BLaER1 treated with 17β-estradiol and CSF1 and Interleukin-3, amounts not matched to agents 10 nM and 100 nM (cell line): ENCODE results near the gene KRT83.
"Not testable (repeated sequence)": the region's sequence is repeated elsewhere in the genome, so short reads cannot be mapped to it uniquely, and the experiment has no call there.

Experiments used
- H3K27ac ChIP-seq, 11 experiments: shearing (Covaris generic); formaldehyde crosslinking; 2 replicates each; pipeline ENCODE4 v1.8.1; 2022
- H3K27me3 ChIP-seq, 11 experiments: shearing (Covaris generic); formaldehyde crosslinking; 2 replicates each; pipeline ENCODE4 v1.8.1; 2022
- H3K36me3 ChIP-seq, 11 experiments: shearing (Covaris generic); formaldehyde crosslinking; 2 replicates each; pipeline ENCODE4 v1.8.1; 2022
- H3K4me1 ChIP-seq, 10 experiments: shearing (Covaris generic); formaldehyde crosslinking; 2 replicates each; pipeline ENCODE4 v1.8.1; 2022
- H3K4me2 ChIP-seq, 11 experiments: shearing (Covaris generic); formaldehyde crosslinking; 2 replicates each; pipeline ENCODE4 v1.8.1; 2022
- H3K4me3 ChIP-seq, 10 experiments: shearing (Covaris generic); formaldehyde crosslinking; 2 replicates each; pipeline ENCODE4 v1.8.1; 2022
- H3K9ac ChIP-seq, 11 experiments: shearing (Covaris generic); formaldehyde crosslinking; 2 replicates each; pipeline ENCODE4 v1.8.1; 2022
- H3K9me3 ChIP-seq, 11 experiments: shearing (Covaris generic); formaldehyde crosslinking; replicated peaks in 1 of 11; 2 replicates each; pipeline ENCODE4 v1.8.1; 2022
- H4K20me1 ChIP-seq, 11 experiments: shearing (Covaris generic); formaldehyde crosslinking; 2 replicates each; pipeline ENCODE4 v1.8.1; 2022
- Cebpa-rat ChIP-seq, 11 experiments: shearing (Covaris generic); IDR thresholded peaks; 2 replicates each; pipeline ENCODE4 v1.8.1; 2022

KRT83 gene

DNA sequence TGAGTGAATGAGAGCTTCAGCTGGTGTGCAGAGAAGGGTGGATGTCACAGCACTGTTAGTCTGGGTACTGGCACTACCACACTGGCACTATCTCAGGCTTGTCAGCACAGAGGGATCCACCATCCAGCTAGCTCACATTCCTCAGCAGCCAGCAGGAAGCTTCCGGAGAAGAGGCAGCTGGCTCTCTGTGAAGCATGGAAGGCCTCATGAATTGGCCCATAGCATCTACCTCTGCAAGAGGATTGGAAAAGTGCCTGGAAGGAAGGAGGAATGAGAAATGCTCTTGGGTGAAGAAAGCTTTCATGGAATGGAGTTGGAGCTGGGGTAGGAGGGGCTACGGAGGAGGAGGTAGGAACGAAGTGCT, 9.9 kb downstream of the KRT83 start:
- peaks cover 0 to 4% (median 0%) of the 10 kb centered on the region in 10 experiments; a peak in 2 of 20 replicates for H3K4me1 ChIP-seq
- H3K4me3 ChIP-seq: no peak overlapping the region
- H3K27me3 ChIP-seq: peaks cover 38 to 48% (median 43%) of the 10 kb centered on the region in 11 experiments
- H3K9me3 ChIP-seq: peaks cover 0 to 8% (median 0%) of the 10 kb centered on the region in 11 experiments; a peak in 1 of 22 replicates
- H3K9ac ChIP-seq: no peak overlapping the region
- no peak overlapping the region for H3K27ac ChIP-seq
- H4K20me1 ChIP-seq: no peaks in the 10 kb centered on the region
- no peaks in the 10 kb centered on the region for H3K36me3 ChIP-seq
- TF ChIP-seq Cebpa-rat (IDR thresholded peaks at IDR 0.05): no peak
- no peak overlapping the region for H3K4me2 ChIP-seq

DNA sequence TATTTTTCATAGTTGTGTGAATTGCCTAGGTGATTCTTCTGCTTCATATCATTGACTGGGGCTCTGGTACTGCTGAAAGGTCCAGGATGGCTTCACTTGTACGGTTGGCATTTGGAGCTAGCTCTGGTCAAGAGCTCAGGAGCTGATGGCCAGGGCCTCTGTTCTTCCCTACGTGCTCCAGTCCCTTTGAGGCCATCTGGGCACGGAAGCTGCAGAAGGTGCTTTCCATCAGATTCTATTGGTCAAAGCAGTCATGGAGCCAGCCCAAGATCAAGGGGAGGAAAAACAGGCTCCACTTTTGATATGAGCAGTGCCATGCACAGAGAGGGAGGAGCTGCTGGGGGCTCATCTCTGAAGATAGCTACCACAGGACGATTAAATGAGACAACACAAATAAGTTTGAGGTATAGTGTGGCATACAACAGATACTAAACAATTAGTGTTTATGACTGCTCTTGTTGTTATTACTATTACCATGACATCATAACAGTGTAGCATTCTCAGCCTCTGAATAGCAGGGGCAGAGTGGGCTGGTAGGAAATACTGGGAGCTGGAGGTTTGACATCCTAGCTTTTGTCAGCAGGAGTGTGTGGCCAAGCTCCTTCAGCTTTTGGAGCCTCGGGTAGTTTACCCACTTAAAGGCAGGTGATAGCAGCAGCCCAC, 10.4 kb downstream of the KRT83 start:
- no peak overlapping the region for H3K9ac ChIP-seq
- H3K4me2 ChIP-seq: no peak overlapping the region
- H4K20me1 ChIP-seq: no peaks in the 10 kb centered on the region
- peaks cover 0 to 9% (median 2%) of the 10 kb centered on the region in 10 experiments; a peak in 14 of 20 replicates for H3K4me1 ChIP-seq
- no peaks in the 10 kb centered on the region for H3K36me3 ChIP-seq
- TF ChIP-seq Cebpa-rat (IDR thresholded peaks at IDR 0.05): no peak
- H3K9me3 ChIP-seq: peaks cover 0 to 8% (median 0%) of the 10 kb centered on the region in 11 experiments; a peak in 1 of 22 replicates
- no peak overlapping the region for H3K27ac ChIP-seq
- peaks cover 38 to 49% (median 43%) of the 10 kb centered on the region in 11 experiments for H3K27me3 ChIP-seq
- no peak overlapping the region for H3K4me3 ChIP-seq

DNA sequence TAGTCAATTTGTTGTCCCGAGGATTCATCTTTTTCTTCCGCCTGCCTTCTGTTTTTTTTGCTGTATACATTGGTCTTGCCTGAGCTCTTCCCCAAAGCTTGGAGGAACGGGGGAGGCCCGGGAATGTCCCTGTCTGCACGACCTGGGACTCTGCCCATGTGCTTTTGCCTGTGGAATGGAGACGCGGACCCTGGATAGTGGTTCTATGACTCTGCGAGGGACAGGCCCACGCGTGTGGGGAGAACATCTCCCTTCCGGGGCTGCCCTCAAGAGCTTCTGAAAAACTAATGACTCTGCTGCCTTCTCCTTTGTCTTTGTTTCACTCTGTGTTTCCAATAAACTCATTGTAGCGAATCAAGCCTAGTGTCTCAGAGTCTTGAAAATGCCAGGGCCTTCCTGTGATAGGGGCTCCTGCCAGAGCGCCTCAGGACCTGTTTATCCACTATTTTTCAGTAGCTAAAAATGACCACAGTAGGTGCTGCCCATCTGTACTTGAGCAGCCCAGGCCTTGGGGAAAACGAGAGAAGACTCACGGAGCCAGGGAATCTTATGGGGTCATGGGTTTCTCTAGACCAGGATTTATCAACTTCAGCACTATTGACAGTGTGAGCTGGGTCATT, 12.3 kb downstream of the KRT83 start:
- H3K4me1 ChIP-seq: peaks cover 13 to 24% (median 17%) of the 10 kb centered on the region in 10 experiments
- H3K27ac ChIP-seq: no peak overlapping the region
- H3K9me3 ChIP-seq: peaks cover 0 to 8% (median 0%) of the 10 kb centered on the region in 11 experiments; a peak in 1 of 22 replicates
- TF ChIP-seq Cebpa-rat (IDR thresholded peaks at IDR 0.05): no peak
- peak overlapping the region in 6 of 11 experiments; percentile 19 to 74 (median 52); a peak in 9 of 22 replicates for H3K4me2 ChIP-seq
- H3K9ac ChIP-seq: no peak overlapping the region
- H3K27me3 ChIP-seq: peaks cover 38 to 49% (median 43%) of the 10 kb centered on the region in 11 experiments
- H4K20me1 ChIP-seq: no peaks in the 10 kb centered on the region
- H3K4me3 ChIP-seq: peak overlapping the region in 4 of 10 experiments; percentile 31 to 39 (median 33); a peak in 4 of 20 replicates
- no peaks in the 10 kb centered on the region for H3K36me3 ChIP-seq

DNA sequence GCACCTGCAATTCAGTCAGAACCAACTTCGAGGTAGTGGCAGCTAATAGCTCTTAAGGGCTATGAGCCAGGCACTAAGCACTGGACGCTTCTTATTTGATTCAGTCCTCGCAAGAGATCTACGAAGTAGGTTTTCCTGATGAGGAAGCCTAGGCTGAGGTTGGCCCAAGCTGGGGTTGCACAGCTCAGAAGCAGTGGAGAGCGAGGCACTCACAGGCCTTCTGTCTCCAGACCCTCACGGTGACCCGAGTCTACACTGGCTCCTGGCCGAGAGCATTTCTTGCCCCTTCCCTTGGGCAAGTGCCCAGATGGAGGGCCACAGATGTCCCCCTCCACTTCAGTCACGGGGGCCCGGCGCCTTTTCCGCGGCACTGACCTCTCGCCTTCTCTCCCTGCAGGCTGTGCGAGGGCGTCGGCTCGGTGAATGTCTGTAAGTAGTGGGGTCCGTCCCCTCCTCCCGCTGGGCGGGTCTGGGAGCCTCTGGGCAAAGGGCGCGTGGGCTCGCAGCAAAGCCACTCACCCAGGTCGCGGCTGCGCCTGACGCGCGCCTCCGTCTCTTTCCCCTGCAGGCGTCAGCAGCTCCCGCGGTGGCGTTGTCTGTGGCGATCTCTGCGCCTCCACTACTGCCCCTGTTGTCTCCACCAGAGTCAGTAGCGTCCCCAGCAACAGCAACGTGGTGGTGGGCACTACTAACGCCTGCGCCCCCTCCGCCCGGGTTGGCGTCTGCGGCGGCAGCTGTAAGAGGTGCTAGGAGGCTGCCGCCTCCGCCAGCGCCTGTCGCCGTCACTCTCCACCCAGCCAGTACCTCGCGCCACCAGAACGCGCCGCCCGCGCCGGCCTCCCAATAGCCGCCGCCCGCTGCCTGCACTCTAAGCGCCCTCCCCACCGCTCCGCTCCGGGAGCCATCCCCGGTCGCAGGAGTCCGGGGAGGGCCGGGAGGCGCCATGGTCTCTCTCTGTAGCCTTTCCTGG, 13.1 kb downstream of the KRT83 start:
- peaks cover 38 to 49% (median 43%) of the 10 kb centered on the region in 11 experiments for H3K27me3 ChIP-seq
- H3K9me3 ChIP-seq: peaks cover 0 to 8% (median 0%) of the 10 kb centered on the region in 11 experiments; a peak in 1 of 22 replicates
- peaks cover 13 to 24% (median 17%) of the 10 kb centered on the region in 10 experiments for H3K4me1 ChIP-seq
- no peaks in the 10 kb centered on the region for H3K36me3 ChIP-seq
- H3K27ac ChIP-seq: no peak overlapping the region
- peak overlapping the region in 4 of 10 experiments; percentile 31 to 39 (median 33); a peak in 6 of 20 replicates for H3K4me3 ChIP-seq
- H3K4me2 ChIP-seq: peak overlapping the region in 7 of 11 experiments; percentile 7 to 74 (median 45); a peak in 12 of 22 replicates
- no peaks in the 10 kb centered on the region for H4K20me1 ChIP-seq
- TF ChIP-seq Cebpa-rat (IDR thresholded peaks at IDR 0.05): no peak
- no peak overlapping the region for H3K9ac ChIP-seq

DNA sequence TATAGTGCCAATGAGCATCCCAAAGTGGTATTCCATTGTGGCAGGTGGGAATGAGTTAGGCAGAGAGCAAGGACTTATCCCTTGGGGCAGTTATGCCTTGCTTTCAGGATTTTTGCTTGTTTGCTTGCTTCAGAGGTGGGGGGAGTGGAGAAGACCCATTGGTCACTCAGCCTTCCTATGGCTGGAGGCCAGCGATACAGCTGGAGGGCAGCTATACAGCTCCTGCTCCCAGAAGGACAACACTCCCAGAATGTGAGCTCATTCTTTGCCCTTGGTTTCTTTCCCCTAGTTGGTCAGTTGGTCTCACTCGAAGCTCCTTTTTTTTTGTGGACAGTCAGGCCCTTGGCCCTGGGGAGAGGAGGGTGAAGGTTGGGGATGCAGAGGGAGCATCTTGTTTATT, 14.5 kb downstream of the KRT83 start:
- no peak overlapping the region for H3K27ac ChIP-seq
- no peak overlapping the region for H3K4me3 ChIP-seq
- H3K4me2 ChIP-seq: no peak overlapping the region
- no peaks in the 10 kb centered on the region for H3K36me3 ChIP-seq
- TF ChIP-seq Cebpa-rat (IDR thresholded peaks at IDR 0.05): no peak
- peaks cover 13 to 24% (median 17%) of the 10 kb centered on the region in 10 experiments for H3K4me1 ChIP-seq
- no peaks in the 10 kb centered on the region for H4K20me1 ChIP-seq
- peaks cover 38 to 49% (median 43%) of the 10 kb centered on the region in 11 experiments for H3K27me3 ChIP-seq
- peaks cover 0 to 8% (median 0%) of the 10 kb centered on the region in 11 experiments; a peak in 1 of 22 replicates for H3K9me3 ChIP-seq
- H3K9ac ChIP-seq: no peak overlapping the region

DNA sequence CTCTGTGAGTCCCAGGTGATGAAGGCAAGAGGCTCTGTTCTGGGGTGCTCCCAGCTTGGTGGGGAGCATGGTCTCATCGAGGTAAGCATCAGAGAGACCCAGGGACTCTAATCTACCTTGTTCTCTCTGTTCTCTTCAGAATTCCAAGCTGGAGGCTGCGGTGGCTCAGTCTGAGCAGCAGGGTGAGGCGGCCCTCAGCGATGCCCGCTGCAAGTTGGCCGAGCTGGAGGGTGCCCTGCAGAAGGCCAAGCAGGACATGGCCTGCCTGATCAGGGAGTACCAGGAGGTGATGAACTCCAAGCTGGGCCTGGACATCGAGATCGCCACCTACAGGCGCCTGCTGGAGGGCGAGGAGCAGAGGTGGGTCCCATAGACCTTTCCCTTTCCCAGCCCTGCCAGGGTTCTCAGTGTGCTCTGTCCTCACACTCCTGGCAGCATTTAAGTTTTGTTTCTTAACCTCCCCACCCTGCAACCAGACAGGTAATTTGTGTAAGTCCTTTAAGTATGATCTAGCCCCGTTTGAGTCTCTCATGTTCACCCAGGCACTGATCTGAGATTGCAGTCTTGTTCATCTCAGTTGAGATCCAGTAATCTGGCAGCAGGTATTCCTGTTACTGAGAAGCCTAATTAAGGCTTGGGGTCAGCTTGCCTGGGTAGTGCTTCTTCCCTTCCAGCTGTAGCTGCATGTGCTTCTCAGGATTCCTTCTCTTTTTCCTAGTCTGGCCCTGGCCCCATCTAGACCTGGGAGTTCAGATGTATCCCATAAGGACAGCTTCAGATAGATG, 15.1 kb downstream of the KRT83 start:
- H3K9ac ChIP-seq: no peak overlapping the region
- no peaks in the 10 kb centered on the region for H3K36me3 ChIP-seq
- H3K27me3 ChIP-seq: peaks cover 38 to 49% (median 43%) of the 10 kb centered on the region in 11 experiments
- H3K27ac ChIP-seq: no peak overlapping the region; a peak in 1 of 22 replicates
- TF ChIP-seq Cebpa-rat (IDR thresholded peaks at IDR 0.05): no peak
- peaks cover 0 to 8% (median 0%) of the 10 kb centered on the region in 11 experiments; a peak in 1 of 22 replicates for H3K9me3 ChIP-seq
- H3K4me2 ChIP-seq: peak overlapping the region in 9 of 11 experiments; percentile 58 to 91 (median 79); a peak in 12 of 22 replicates
- no peaks in the 10 kb centered on the region for H4K20me1 ChIP-seq
- H3K4me1 ChIP-seq: peaks cover 13 to 24% (median 17%) of the 10 kb centered on the region in 10 experiments
- no peak overlapping the region for H3K4me3 ChIP-seq

DNA sequence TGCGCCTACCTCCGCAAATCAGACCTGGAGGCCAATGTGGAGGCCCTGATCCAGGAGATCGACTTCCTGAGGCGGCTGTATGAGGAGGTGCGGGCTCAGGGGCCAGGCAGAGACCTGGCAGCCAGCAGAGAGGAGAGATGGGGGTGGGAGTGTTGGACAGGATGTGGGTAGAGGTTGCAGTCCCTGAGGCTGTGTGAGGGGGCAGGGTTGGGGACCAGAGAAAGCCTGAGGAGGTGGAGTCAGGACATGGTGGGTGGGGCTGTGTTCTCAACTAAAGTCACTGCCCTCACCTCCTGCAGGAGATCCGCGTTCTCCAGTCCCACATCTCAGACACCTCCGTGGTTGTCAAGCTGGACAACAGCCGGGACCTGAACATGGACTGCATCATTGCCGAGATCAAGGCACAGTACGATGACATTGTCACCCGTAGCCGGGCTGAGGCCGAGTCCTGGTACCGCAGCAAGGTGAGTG, 16.2 kb downstream of the KRT83 start:
- H3K27me3 ChIP-seq: peaks cover 34 to 38% (median 36%) of the 10 kb centered on the region in 11 experiments
- peak overlapping the region in 2 of 10 experiments; percentile 39 to 40; a peak in 4 of 20 replicates for H3K4me3 ChIP-seq
- H3K4me1 ChIP-seq: peaks cover 13 to 24% (median 17%) of the 10 kb centered on the region in 10 experiments
- not testable (repeated sequence) for H3K9me3 ChIP-seq, H3K36me3 ChIP-seq, H4K20me1 ChIP-seq
- peak overlapping the region; percentile 58 to 91 (median 79) for H3K4me2 ChIP-seq
- H3K9ac ChIP-seq: peak overlapping the region in 5 of 11 experiments; percentile 43 to 67 (median 45); a peak in 7 of 22 replicates
- H3K27ac ChIP-seq: peak overlapping the region in 9 of 11 experiments; percentile 14 to 78 (median 57); a peak in 12 of 22 replicates

DNA sequence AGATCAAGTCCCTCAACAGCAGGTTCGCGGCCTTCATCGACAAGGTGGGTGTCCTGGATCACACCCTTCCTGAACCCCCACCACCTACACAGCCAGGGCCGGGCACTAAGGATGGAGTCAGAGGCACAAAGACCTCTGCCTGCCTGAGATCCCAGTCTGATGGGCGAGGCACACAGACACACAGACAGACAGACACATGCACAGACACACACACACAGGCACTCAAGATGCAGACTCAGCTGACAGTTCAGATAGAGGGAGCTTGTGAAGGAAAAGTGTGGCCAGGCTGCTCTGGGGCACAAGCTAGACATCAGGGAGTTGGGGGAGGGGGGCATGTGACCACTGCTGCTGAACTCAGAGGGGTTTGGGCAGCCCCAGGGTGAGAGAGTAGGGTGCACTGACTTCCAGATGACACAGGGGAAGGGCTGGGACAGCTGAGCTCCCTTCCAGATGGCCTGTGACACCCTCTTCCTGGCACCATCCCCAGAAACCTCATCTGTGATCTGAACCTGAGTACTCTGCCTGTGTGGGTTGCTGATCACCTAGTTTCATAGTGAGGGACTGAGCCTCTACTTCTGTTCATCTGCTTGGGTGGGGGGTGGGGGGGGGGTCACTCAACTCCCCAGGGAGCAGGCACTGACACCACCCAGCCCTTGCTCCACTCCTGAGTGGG, 18.8 kb downstream of the KRT83 start:
- not testable (repeated sequence) for H3K4me3 ChIP-seq, H3K9ac ChIP-seq, H4K20me1 ChIP-seq, H3K36me3 ChIP-seq, H3K4me2 ChIP-seq, H3K27ac ChIP-seq, H3K9me3 ChIP-seq
- H3K27me3 ChIP-seq: peaks cover 8 to 12% (median 10%) of the 10 kb centered on the region in 11 experiments
- peaks cover 13 to 27% (median 17%) of the 10 kb centered on the region in 10 experiments for H3K4me1 ChIP-seq

DNA sequence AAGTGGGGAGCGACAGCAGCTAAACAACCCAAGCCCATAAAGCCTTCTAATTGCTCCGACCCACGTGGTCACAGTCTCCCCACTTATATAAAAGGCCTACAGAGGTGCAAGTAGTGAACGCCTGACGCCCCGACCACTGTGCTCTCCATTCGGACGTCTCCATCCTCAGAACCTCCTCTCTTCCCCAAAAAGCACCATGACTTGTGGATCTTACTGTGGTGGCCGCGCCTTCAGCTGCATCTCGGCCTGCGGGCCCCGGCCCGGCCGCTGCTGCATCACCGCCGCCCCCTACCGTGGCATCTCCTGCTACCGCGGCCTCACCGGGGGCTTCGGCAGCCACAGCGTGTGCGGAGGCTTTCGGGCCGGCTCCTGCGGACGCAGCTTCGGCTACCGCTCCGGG, 19.5 kb downstream of the KRT83 start:
- H4K20me1 ChIP-seq, H3K36me3 ChIP-seq, H3K4me2 ChIP-seq, H3K9me3 ChIP-seq, H3K27me3 ChIP-seq, H3K27ac ChIP-seq, H3K4me3 ChIP-seq, H3K9ac ChIP-seq: not testable (repeated sequence)
- H3K4me1 ChIP-seq: peaks cover 13 to 33% (median 19%) of the 10 kb centered on the region in 10 experiments
